DND-41 (cell line): Measurements from ENCODE around the gene LRP5.

Experiments
- ATAC-seq: fragments of 200-7000 bp; cut with Tn5 transposase; 3 replicates; pipeline ENCODE4 v1.9.1; 2021; ENCODE audit warnings: low read depth; ENCODE audit not compliant: insufficient read depth
- DNase-seq: peaks from one replicate; pipeline ENCODE4 v3.0.0-alpha.2; 2020
- H2AFZ ChIP-seq: 2 replicates; pipeline ENCODE4 v1.6.0; 2012; ENCODE audit warnings: low read depth, low read length
- H3K27ac ChIP-seq: 2 replicates; pipeline ENCODE4 v1.5.1; 2012; ENCODE audit warnings: low read length, inconsistent platforms
- H3K27me3 ChIP-seq: fragments of 200-600 bp; sonication (generic); 2 replicates; pipeline ENCODE4 v1.6.0; 2012; ENCODE audit warnings: low read length, mild to moderate bottlenecking, inconsistent platforms; ENCODE audit not compliant: insufficient read depth, poor library complexity
- H3K36me3 ChIP-seq: 2 replicates; pipeline ENCODE4 v1.5.1; 2012; ENCODE audit warnings: low read length, inconsistent platforms; ENCODE audit not compliant: insufficient read depth
- H3K4me1 ChIP-seq: 2 replicates; pipeline ENCODE4 v1.5.1; 2012; ENCODE audit warnings: mild to moderate bottlenecking, low read length; ENCODE audit not compliant: insufficient read depth
- H3K4me2 ChIP-seq: 2 replicates; pipeline ENCODE4 v1.6.0; 2012; ENCODE audit warnings: mild to moderate bottlenecking, moderate library complexity, low read length, inconsistent platforms; ENCODE audit not compliant: insufficient read depth
- H3K4me3 ChIP-seq, 2 experiments: fragments of 200-600 bp in 1 of 2; shearing (Covaris generic) in 1 of 2; 2 replicates each; pipeline ENCODE4 v1.5.1; 2012 to 2016; ENCODE audit warnings: inconsistent platforms in 2 of 2, low read length in 2 of 2, mild to moderate bottlenecking in 2 of 2, low read depth in 1 of 2, moderate library complexity in 1 of 2
- H3K79me2 ChIP-seq: 2 replicates; pipeline ENCODE4 v1.6.0; 2012; ENCODE audit warnings: low read length, inconsistent platforms; ENCODE audit not compliant: insufficient read depth
- H3K9ac ChIP-seq: 2 replicates; pipeline ENCODE4 v1.6.0; 2012; ENCODE audit warnings: low read depth, mild to moderate bottlenecking, inconsistent platforms, low read length, moderate library complexity
- H3K9me3 ChIP-seq: 2 replicates; pipeline ENCODE4 v1.5.1; 2012; ENCODE audit warnings: low read length, moderate library complexity, mild to moderate bottlenecking, inconsistent platforms; ENCODE audit not compliant: insufficient read depth, severe bottlenecking
- H4K20me1 ChIP-seq: 2 replicates; pipeline ENCODE4 v1.6.0; 2012; ENCODE audit warnings: low read length; ENCODE audit not compliant: insufficient read depth
- CTCF ChIP-seq: IDR thresholded peaks from 2 replicates; pipeline ENCODE4 v1.5.1; 2012; ENCODE audit warnings: borderline replicate concordance, low read length, moderate library complexity, mild to moderate bottlenecking; ENCODE audit not compliant: poor library complexity, severe bottlenecking; ENCODE audit errors: extremely low read depth
- EZH2 ChIP-seq: IDR thresholded peaks from 3 replicates; pipeline ENCODE4 v1.6.1; 2012; ENCODE audit warnings: borderline replicate concordance, low read depth, mild to moderate bottlenecking, moderate library complexity, low read length, inconsistent platforms; ENCODE audit not compliant: severe bottlenecking

Gene LRP5

DNA sequence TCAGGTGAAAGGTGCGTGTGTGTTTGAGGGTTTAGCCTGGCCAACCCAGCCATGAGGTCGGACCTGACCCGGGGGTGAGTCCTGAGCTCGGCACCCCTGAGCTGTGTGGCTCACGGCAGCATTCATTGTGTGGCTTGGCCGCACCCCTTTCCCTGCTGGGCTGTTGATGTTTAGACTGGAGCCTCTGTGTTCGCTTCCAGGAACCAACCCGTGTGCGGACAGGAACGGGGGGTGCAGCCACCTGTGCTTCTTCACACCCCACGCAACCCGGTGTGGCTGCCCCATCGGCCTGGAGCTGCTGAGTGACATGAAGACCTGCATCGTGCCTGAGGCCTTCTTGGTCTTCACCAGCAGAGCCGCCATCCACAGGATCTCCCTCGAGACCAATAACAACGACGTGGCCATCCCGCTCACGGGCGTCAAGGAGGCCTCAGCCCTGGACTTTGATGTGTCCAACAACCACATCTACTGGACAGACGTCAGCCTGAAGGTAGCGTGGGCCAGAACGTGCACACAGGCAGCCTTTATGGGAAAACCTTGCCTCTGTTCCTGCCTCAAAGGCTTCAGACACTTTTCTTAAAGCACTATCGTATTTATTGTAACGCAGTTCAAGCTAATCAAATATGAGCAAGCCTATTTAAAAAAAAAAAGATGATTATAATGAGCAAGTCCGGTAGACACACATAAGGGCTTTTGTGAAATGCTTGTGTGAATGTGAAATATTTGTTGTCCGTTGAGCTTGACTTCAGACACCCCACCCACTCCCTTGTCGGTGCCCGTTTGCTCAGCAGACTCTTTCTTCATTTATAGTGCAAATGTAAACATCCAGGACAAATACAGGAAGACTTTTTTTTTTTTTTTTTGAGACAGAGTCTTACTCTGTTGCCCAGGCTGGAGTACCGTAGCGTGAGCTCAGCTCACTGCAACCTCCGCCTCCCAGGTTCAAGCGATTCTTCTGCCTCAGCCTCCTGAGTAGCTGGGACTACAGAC, 94.2 kb downstream of the LRP5 start:
- Histone ChIP-seq H3K36me3 (peaks cover 66% of the 10 kb centered on the region), H3K9ac (no peak overlapping the region), H3K4me3 (no peak overlapping the region), H3K79me2 (no peaks in the 10 kb centered on the region), H3K4me2 (no peak overlapping the region), H3K4me1 (no peaks in the 10 kb centered on the region), H3K9me3 (no peaks in the 10 kb centered on the region), H2AFZ (no peak overlapping the region), H3K27me3 (no peaks in the 10 kb centered on the region), H3K27ac (no peak overlapping the region), H4K20me1 (peaks cover 5% of the 10 kb centered on the region; the same call in 1 of the 2 replicates)
- ATAC-seq: no peak
- no peak for TF ChIP-seq CTCF
- TF ChIP-seq EZH2: no peak
- DNase-seq: no peak

GRCh38 chr11:68408512-68408911, 96.1 kb downstream of the LRP5 start:
- no peak for ATAC-seq
- Histone ChIP-seq H3K27ac (no peak overlapping the region), H3K27me3 (no peaks in the 10 kb centered on the region), H4K20me1 (peaks cover 5% of the 10 kb centered on the region; the same call in 1 of the 2 replicates), H3K4me3 (no peak overlapping the region), H3K79me2 (no peaks in the 10 kb centered on the region), H3K36me3 (peaks cover 67% of the 10 kb centered on the region), H3K4me1 (no peaks in the 10 kb centered on the region), H2AFZ (no peak overlapping the region), H3K4me2 (no peak overlapping the region), H3K9ac (no peak overlapping the region), H3K9me3 (no peaks in the 10 kb centered on the region)
- DNase-seq: no peak
- no peak for TF ChIP-seq CTCF
- TF ChIP-seq EZH2: no peak

DNA sequence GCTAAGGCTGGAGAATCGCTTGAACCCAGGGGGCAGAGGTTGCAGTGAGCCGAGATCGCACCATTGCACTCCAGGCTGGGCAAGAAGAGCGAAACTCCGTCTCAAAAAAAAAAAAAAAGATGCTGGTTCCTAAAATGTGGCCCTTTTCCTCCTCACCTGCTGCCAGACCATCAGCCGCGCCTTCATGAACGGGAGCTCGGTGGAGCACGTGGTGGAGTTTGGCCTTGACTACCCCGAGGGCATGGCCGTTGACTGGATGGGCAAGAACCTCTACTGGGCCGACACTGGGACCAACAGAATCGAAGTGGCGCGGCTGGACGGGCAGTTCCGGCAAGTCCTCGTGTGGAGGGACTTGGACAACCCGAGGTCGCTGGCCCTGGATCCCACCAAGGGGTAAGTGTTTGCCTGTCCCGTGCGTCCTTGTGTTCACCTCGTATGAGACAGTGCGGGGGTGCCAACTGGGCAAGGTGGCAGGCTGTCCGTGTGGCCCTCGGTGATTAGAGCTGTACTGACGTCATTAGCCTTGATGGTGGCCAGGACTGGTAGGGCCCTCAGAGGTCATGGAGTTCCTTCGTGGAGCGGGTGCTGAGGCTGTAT, 97.5 kb downstream of the LRP5 start:
- TF ChIP-seq EZH2 (no peak), CTCF (no peak)
- Histone ChIP-seq H3K27ac (no peak overlapping the region), H3K9ac (no peak overlapping the region), H3K9me3 (no peaks in the 10 kb centered on the region), H3K4me1 (no peaks in the 10 kb centered on the region), H3K79me2 (no peaks in the 10 kb centered on the region), H3K4me3 (no peak overlapping the region), H3K27me3 (no peaks in the 10 kb centered on the region), H4K20me1 (peaks cover 5% of the 10 kb centered on the region; the same call in 1 of the 2 replicates), H3K4me2 (no peak overlapping the region), H3K36me3 (peaks cover 70% of the 10 kb centered on the region), H2AFZ (no peak overlapping the region)
- ATAC-seq: no peak
- DNase-seq: no peak
